Heart left ventricle (tissue), 13 donors: Measurements from ENCODE around the gene GRWD1.

Source experiments
- POLR2A ChIP-seq, 2 donors: fragments of 450-650 bp; IDR thresholded peaks; one replicate each; pipeline ENCODE4 v1.6.1; 2017; ENCODE audit warnings: antibody characterized with exemption in 2 of 2, mild to moderate bottlenecking in 2 of 2, moderate library complexity in 2 of 2
- TF ChIP-seq, protein P1 (sequence below), 12 donors: fragments of 200-600 bp; sonication (generic) in 4 of 12; IDR thresholded peaks; one replicate each; pipeline versions ENCODE4 v1.5.0 to v1.8.0; 2018 to 2022; ENCODE audit warnings: antibody characterized with exemption in 12 of 12, mild to moderate bottlenecking in 5 of 12
- donor health status: ischemic (EF 13 %, LVEDD 7.1; RV severe dilation, severe dysfunction).
- donor health status: DM: no; HTN: yes; CAD: no.
- donor health status: DM: no; HTN: no; CAD: no.
- donor health status: ischemic (EF 25% LVEDD 6.9; RV normal size, moderate dysfunction).
- donor health status: ischemic (EF 25% LVEDD 5.7; RV mildly dilated, moderate dysfunction).
- donor health status: ischemic (EF 35%, LVEDD 5.7; RV mildly dilated, moderate dysfunction).
- donor health status: nonischemic (EF 11% LVEDD 7.7; RV severe dilation, severe dysfunction).
- donor health status: DM: yes; HTN: yes; CAD: no.
- donor health status: PGD.
- donor health status: ischemic (EF 29% LVEDD 5.4; RV normal size, mild dysfunction).
- donor health status: nonischemic (EF 23%, LVEDD 6.1; RV moderate dilation, normal function).

- TF ChIP-seq, protein P1, sequence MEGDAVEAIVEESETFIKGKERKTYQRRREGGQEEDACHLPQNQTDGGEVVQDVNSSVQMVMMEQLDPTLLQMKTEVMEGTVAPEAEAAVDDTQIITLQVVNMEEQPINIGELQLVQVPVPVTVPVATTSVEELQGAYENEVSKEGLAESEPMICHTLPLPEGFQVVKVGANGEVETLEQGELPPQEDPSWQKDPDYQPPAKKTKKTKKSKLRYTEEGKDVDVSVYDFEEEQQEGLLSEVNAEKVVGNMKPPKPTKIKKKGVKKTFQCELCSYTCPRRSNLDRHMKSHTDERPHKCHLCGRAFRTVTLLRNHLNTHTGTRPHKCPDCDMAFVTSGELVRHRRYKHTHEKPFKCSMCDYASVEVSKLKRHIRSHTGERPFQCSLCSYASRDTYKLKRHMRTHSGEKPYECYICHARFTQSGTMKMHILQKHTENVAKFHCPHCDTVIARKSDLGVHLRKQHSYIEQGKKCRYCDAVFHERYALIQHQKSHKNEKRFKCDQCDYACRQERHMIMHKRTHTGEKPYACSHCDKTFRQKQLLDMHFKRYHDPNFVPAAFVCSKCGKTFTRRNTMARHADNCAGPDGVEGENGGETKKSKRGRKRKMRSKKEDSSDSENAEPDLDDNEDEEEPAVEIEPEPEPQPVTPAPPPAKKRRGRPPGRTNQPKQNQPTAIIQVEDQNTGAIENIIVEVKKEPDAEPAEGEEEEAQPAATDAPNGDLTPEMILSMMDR (IDR thresholded peaks at IDR 0.05) = no peak
- no peak for TF ChIP-seq POLR2A (IDR thresholded peaks at IDR 0.05)
These were observed 47.7 kb upstream of the GRWD1 start for GRCh38 chr19:48398102-48398374.
